DND-41 (cell line): ENCODE measurements around the gene TBC1D32.
"Not testable (repeated sequence)": the region's sequence is repeated elsewhere in the genome, so short reads cannot be mapped to it uniquely, and the experiment has no call there.

Experiments
- ATAC-seq: fragments of 200-7000 bp; cut with Tn5 transposase; 3 replicates; pipeline ENCODE4 v1.9.1; 2021; ENCODE audit warnings: low read depth; ENCODE audit not compliant: insufficient read depth
- DNase-seq: peaks from one replicate; pipeline ENCODE4 v3.0.0-alpha.2; 2020
- H2AFZ ChIP-seq: 2 replicates; pipeline ENCODE4 v1.6.0; 2012; ENCODE audit warnings: low read depth, low read length
- H3K27ac ChIP-seq: 2 replicates; pipeline ENCODE4 v1.5.1; 2012; ENCODE audit warnings: low read length, inconsistent platforms
- H3K27me3 ChIP-seq: fragments of 200-600 bp; sonication (generic); 2 replicates; pipeline ENCODE4 v1.6.0; 2012; ENCODE audit warnings: low read length, mild to moderate bottlenecking, inconsistent platforms; ENCODE audit not compliant: insufficient read depth, poor library complexity
- H3K36me3 ChIP-seq: 2 replicates; pipeline ENCODE4 v1.5.1; 2012; ENCODE audit warnings: low read length, inconsistent platforms; ENCODE audit not compliant: insufficient read depth
- H3K4me1 ChIP-seq: 2 replicates; pipeline ENCODE4 v1.5.1; 2012; ENCODE audit warnings: mild to moderate bottlenecking, low read length; ENCODE audit not compliant: insufficient read depth
- H3K4me2 ChIP-seq: 2 replicates; pipeline ENCODE4 v1.6.0; 2012; ENCODE audit warnings: mild to moderate bottlenecking, moderate library complexity, low read length, inconsistent platforms; ENCODE audit not compliant: insufficient read depth
- H3K4me3 ChIP-seq, 2 experiments: fragments of 200-600 bp in 1 of 2; shearing (Covaris generic) in 1 of 2; 2 replicates each; pipeline ENCODE4 v1.5.1; 2012 to 2016; ENCODE audit warnings: inconsistent platforms in 2 of 2, low read length in 2 of 2, mild to moderate bottlenecking in 2 of 2, low read depth in 1 of 2, moderate library complexity in 1 of 2
- H3K79me2 ChIP-seq: 2 replicates; pipeline ENCODE4 v1.6.0; 2012; ENCODE audit warnings: low read length, inconsistent platforms; ENCODE audit not compliant: insufficient read depth
- H3K9ac ChIP-seq: 2 replicates; pipeline ENCODE4 v1.6.0; 2012; ENCODE audit warnings: low read depth, mild to moderate bottlenecking, inconsistent platforms, low read length, moderate library complexity
- H3K9me3 ChIP-seq: 2 replicates; pipeline ENCODE4 v1.5.1; 2012; ENCODE audit warnings: low read length, moderate library complexity, mild to moderate bottlenecking, inconsistent platforms; ENCODE audit not compliant: insufficient read depth, severe bottlenecking
- H4K20me1 ChIP-seq: 2 replicates; pipeline ENCODE4 v1.6.0; 2012; ENCODE audit warnings: low read length; ENCODE audit not compliant: insufficient read depth
- CTCF ChIP-seq: IDR thresholded peaks from 2 replicates; pipeline ENCODE4 v1.5.1; 2012; ENCODE audit warnings: borderline replicate concordance, low read length, moderate library complexity, mild to moderate bottlenecking; ENCODE audit not compliant: poor library complexity, severe bottlenecking; ENCODE audit errors: extremely low read depth
- EZH2 ChIP-seq: IDR thresholded peaks from 3 replicates; pipeline ENCODE4 v1.6.1; 2012; ENCODE audit warnings: borderline replicate concordance, low read depth, mild to moderate bottlenecking, moderate library complexity, low read length, inconsistent platforms; ENCODE audit not compliant: severe bottlenecking

The TBC1D32 gene

GRCh38 chr6:121205569-121205968, 128.7 kb downstream of the TBC1D32 start:
- Histone ChIP-seq H3K9me3 (no peaks in the 10 kb centered on the region), H3K9ac (no peak overlapping the region), H3K4me1 (no peaks in the 10 kb centered on the region), H3K4me3 (no peak overlapping the region), H3K36me3 (peaks cover 14% of the 10 kb centered on the region; the same call in 1 of the 2 replicates), H3K4me2 (no peak overlapping the region), H3K27me3 (no peaks in the 10 kb centered on the region), H3K79me2 (no peaks in the 10 kb centered on the region), H2AFZ (no peak overlapping the region), H3K27ac (no peak overlapping the region), H4K20me1 (no peaks in the 10 kb centered on the region)
- DNase-seq (no peak), ATAC-seq (no peak)
- no peak for TF ChIP-seq EZH2
- no peak for TF ChIP-seq CTCF

- Histone ChIP-seq H3K4me1 (no peaks in the 10 kb centered on the region), H3K4me2 (no peak overlapping the region), H4K20me1 (no peaks in the 10 kb centered on the region), H3K9ac (no peak overlapping the region), H3K36me3 (peaks cover 11% of the 10 kb centered on the region; the same call in 1 of the 2 replicates), H3K4me3 (no peak overlapping the region), H3K79me2 (no peaks in the 10 kb centered on the region), H3K27ac (no peak overlapping the region), H3K9me3 (no peaks in the 10 kb centered on the region), H3K27me3 (no peaks in the 10 kb centered on the region), H2AFZ (no peak overlapping the region)
- DNase-seq (no peak), ATAC-seq (no peak)
- no peak for TF ChIP-seq CTCF
- no peak for TF ChIP-seq EZH2
Measured at GRCh38 chr6:121201105-121201504, 133.2 kb downstream of the TBC1D32 start.

- H3K36me3 ChIP-seq, result peaks cover 15% of the 10 kb centered on the region; the same call in 1 of the 2 replicates
- ATAC-seq, H3K4me2 ChIP-seq, H3K4me3 ChIP-seq, H3K79me2 ChIP-seq, H4K20me1 ChIP-seq, H3K27me3 ChIP-seq, H3K4me1 ChIP-seq, H2AFZ ChIP-seq, DNase-seq, H3K9me3 ChIP-seq, H3K9ac ChIP-seq, H3K27ac ChIP-seq: not testable (repeated sequence)
Measured at GRCh38 chr6:121196042-121196441, 138.2 kb downstream of the TBC1D32 start.

- Histone ChIP-seq H3K4me1 (no peaks in the 10 kb centered on the region), H3K9me3 (no peaks in the 10 kb centered on the region), H3K79me2 (no peaks in the 10 kb centered on the region), H4K20me1 (no peaks in the 10 kb centered on the region), H3K36me3 (peaks cover 4% of the 10 kb centered on the region; the same call in 1 of the 2 replicates), H3K4me2 (no peak overlapping the region), H2AFZ (no peak overlapping the region), H3K4me3 (no peak overlapping the region), H3K27me3 (no peaks in the 10 kb centered on the region), H3K9ac (no peak overlapping the region), H3K27ac (no peak overlapping the region)
- TF ChIP-seq EZH2 (no peak), CTCF (no peak)
- ATAC-seq, result no peak
- no peak for DNase-seq
Measured at GRCh38 chr6:121190122-121190521, 144.2 kb downstream of the TBC1D32 start.
